SJCRH30 (cell line): ENCODE results near the gene TNFRSF11A. TPM values are rescaled to one million over a fixed set of nuclear protein-coding genes. Genes with fewer than 3 reads are reported as not detected.
A peak's percentile ranks its signal among the peaks of the same experiment; 100 is the strongest.

Experiments used
- DNase-seq, 2 experiments: peaks; one replicate each; pipeline ENCODE4 v3.0.0-alpha.2; 2015 to 2020
- H3K27ac ChIP-seq: fragments of 250-450 bp; sonication (Bioruptor Pico); 2 replicates; pipeline ENCODE4 v1.5.1; 2020; ENCODE audit warnings: mild to moderate bottlenecking, moderate library complexity
- H3K27me3 ChIP-seq: fragments of 250-450 bp; sonication (Bioruptor Pico); 2 replicates; pipeline ENCODE4 v1.5.1; 2020; ENCODE audit warnings: mild to moderate bottlenecking, moderate library complexity
- H3K36me3 ChIP-seq: fragments of 250-450 bp; sonication (Bioruptor Pico); 2 replicates; pipeline ENCODE4 v1.5.1; 2020; ENCODE audit warnings: mild to moderate bottlenecking, moderate library complexity
- H3K4me1 ChIP-seq: fragments of 250-450 bp; sonication (Bioruptor Pico); 2 replicates; pipeline ENCODE4 v1.5.1; 2020; ENCODE audit warnings: mild to moderate bottlenecking, moderate library complexity
- H3K4me3 ChIP-seq: fragments of 250-450 bp; sonication (Bioruptor Pico); 2 replicates; pipeline ENCODE4 v1.5.1; 2020; ENCODE audit warnings: mild to moderate bottlenecking, moderate library complexity
- H3K9me3 ChIP-seq: fragments of 250-450 bp; sonication (Bioruptor Pico); replicated peaks from 2 replicates; pipeline ENCODE4 v1.5.1; 2020; ENCODE audit warnings: mild to moderate bottlenecking, moderate library complexity
- total RNA-seq: library from RNA; depleted of rRNA; stranded (reverse); fragments of >200 nt; shearing (Covaris generic); gene quantifications from 2 replicates; pipeline ENCODE4 v1.2.3, GENCODE V29; 2014; rRNA removed

TNFRSF11A gene
- total RNA-seq, 1 experiment from 2014 or later = 0.08 TPM

- Histone ChIP-seq H3K27ac (no peak overlapping the region), H3K4me3 (no peak overlapping the region), H3K27me3 (no peaks in the 10 kb centered on the region), H3K4me1 (no peaks in the 10 kb centered on the region), H3K9me3 (no peaks in the 10 kb centered on the region), H3K36me3 (no peaks in the 10 kb centered on the region)
- DNase-seq = no peak
Measured at GRCh38 chr18:62420513-62421209, 95.6 kb downstream of the TNFRSF11A start.

- H3K36me3 ChIP-seq = no peaks in the 10 kb centered on the region
- peaks cover 2% of the 10 kb centered on the region; the same call in 1 of the 2 replicates for H3K4me1 ChIP-seq
- peak overlapping the region; percentile 45 for H3K4me3 ChIP-seq
- peak; percentile 62 to 86 for DNase-seq
- no peak overlapping the region for H3K27ac ChIP-seq
- no peaks in the 10 kb centered on the region for H3K9me3 ChIP-seq
- H3K27me3 ChIP-seq = no peaks in the 10 kb centered on the region
Measured at GRCh38 chr18:62425465-62426190, 100.5 kb downstream of the TNFRSF11A start.

- Histone ChIP-seq H3K4me1 (peaks cover 2% of the 10 kb centered on the region; the same call in 1 of the 2 replicates), H3K9me3 (no peaks in the 10 kb centered on the region), H3K27ac (no peak overlapping the region), H3K27me3 (no peaks in the 10 kb centered on the region), H3K4me3 (no peak overlapping the region), H3K36me3 (no peaks in the 10 kb centered on the region)
- DNase-seq = no peak
Measured at GRCh38 chr18:62426191-62426488, 101.0 kb downstream of the TNFRSF11A start.

- Histone ChIP-seq H3K9me3 (no peaks in the 10 kb centered on the region), H3K4me3 (no peak overlapping the region), H3K4me1 (no peaks in the 10 kb centered on the region), H3K27ac (no peak overlapping the region), H3K36me3 (no peaks in the 10 kb centered on the region), H3K27me3 (no peaks in the 10 kb centered on the region)
- DNase-seq = no peak
Measured at GRCh38 chr18:62432176-62432575, 107.1 kb downstream of the TNFRSF11A start.

GRCh38 chr18:62434798-62435197 is 109.7 kb downstream of the TNFRSF11A start:
- H3K27me3 ChIP-seq = no peaks in the 10 kb centered on the region
- no peaks in the 10 kb centered on the region for H3K4me1 ChIP-seq
- no peaks in the 10 kb centered on the region for H3K36me3 ChIP-seq
- no peak for DNase-seq
- no peaks in the 10 kb centered on the region for H3K9me3 ChIP-seq
- H3K4me3 ChIP-seq = no peak overlapping the region
- H3K27ac ChIP-seq = no peak overlapping the region

GRCh38 chr18:62435435-62436031 is 110.4 kb downstream of the TNFRSF11A start:
- Histone ChIP-seq H3K9me3 (no peaks in the 10 kb centered on the region), H3K4me1 (no peaks in the 10 kb centered on the region), H3K27me3 (no peaks in the 10 kb centered on the region), H3K36me3 (no peaks in the 10 kb centered on the region), H3K27ac (no peak overlapping the region), H3K4me3 (no peak overlapping the region)
- DNase-seq = no peak

GRCh38 chr18:62436636-62437234 is 111.6 kb downstream of the TNFRSF11A start:
- Histone ChIP-seq H3K27ac (no peak overlapping the region), H3K36me3 (no peaks in the 10 kb centered on the region), H3K27me3 (no peaks in the 10 kb centered on the region), H3K9me3 (no peaks in the 10 kb centered on the region), H3K4me3 (no peak overlapping the region), H3K4me1 (no peaks in the 10 kb centered on the region)
- DNase-seq = no peak

GRCh38 chr18:62437235-62438017 is 112.3 kb downstream of the TNFRSF11A start:
- Histone ChIP-seq H3K27me3 (no peaks in the 10 kb centered on the region), H3K36me3 (no peaks in the 10 kb centered on the region), H3K27ac (no peak overlapping the region), H3K4me3 (no peak overlapping the region), H3K4me1 (no peaks in the 10 kb centered on the region), H3K9me3 (no peaks in the 10 kb centered on the region)
- DNase-seq = no peak

- H3K36me3 ChIP-seq = no peaks in the 10 kb centered on the region
- no peak overlapping the region for H3K4me3 ChIP-seq
- no peaks in the 10 kb centered on the region for H3K9me3 ChIP-seq
- no peak for DNase-seq
- no peaks in the 10 kb centered on the region for H3K4me1 ChIP-seq
- no peak overlapping the region for H3K27ac ChIP-seq
- no peaks in the 10 kb centered on the region for H3K27me3 ChIP-seq
Measured at GRCh38 chr18:62438018-62438329, 112.9 kb downstream of the TNFRSF11A start.

GRCh38 chr18:62438402-62438801 is 113.3 kb downstream of the TNFRSF11A start:
- Histone ChIP-seq H3K36me3 (no peaks in the 10 kb centered on the region), H3K9me3 (no peaks in the 10 kb centered on the region), H3K27me3 (no peaks in the 10 kb centered on the region), H3K4me3 (no peak overlapping the region), H3K4me1 (no peaks in the 10 kb centered on the region), H3K27ac (no peak overlapping the region)
- no peak for DNase-seq

GRCh38 chr18:62438866-62439265 is 113.8 kb downstream of the TNFRSF11A start:
- DNase-seq = no peak
- Histone ChIP-seq H3K27ac (no peak overlapping the region), H3K4me1 (no peaks in the 10 kb centered on the region), H3K9me3 (no peaks in the 10 kb centered on the region), H3K4me3 (no peak overlapping the region), H3K36me3 (no peaks in the 10 kb centered on the region), H3K27me3 (no peaks in the 10 kb centered on the region)

Other genes starting within 250 kb of the TNFRSF11A start
- gene PIGN, start 138.3 kb upstream of the TNFRSF11A start, total RNA-seq = 19.0 and 22.1 TPM in 2 replicates
- gene RELCH, start 138.1 kb upstream of the TNFRSF11A start, total RNA-seq = 12.2 and 16.5 TPM in 2 replicates
- gene ZCCHC2, start 197.7 kb downstream of the TNFRSF11A start, total RNA-seq = 4.0 and 4.5 TPM in 2 replicates